KMS-11 (cell line): ENCODE data around the gene MOB3B.

Experiments
- H2AFZ ChIP-seq: fragments of 200-600 bp; sonication (generic); 2 replicates; pipeline ENCODE4 v1.6.1; 2016; ENCODE audit warnings: antibody characterized with exemption, mixed run types, low read depth
- H3K27ac ChIP-seq: fragments of 200-600 bp; sonication (generic); 2 replicates; pipeline ENCODE4 v1.6.1; 2016; ENCODE audit warnings: mild to moderate bottlenecking, mixed run types
- H3K27me3 ChIP-seq: fragments of 200-600 bp; sonication (generic); 2 replicates; pipeline ENCODE4 v1.6.1; 2017; ENCODE audit warnings: mild to moderate bottlenecking, low read depth, mixed run types, moderate library complexity; ENCODE audit not compliant: insufficient read depth
- H3K36me3 ChIP-seq: fragments of 200-600 bp; sonication (generic); 2 replicates; pipeline ENCODE4 v1.6.1; 2017; ENCODE audit warnings: mild to moderate bottlenecking, mixed run types; ENCODE audit not compliant: insufficient read depth
- H3K4me1 ChIP-seq: fragments of 200-600 bp; sonication (generic); 2 replicates; pipeline ENCODE4 v1.6.1; 2016; ENCODE audit warnings: mild to moderate bottlenecking, low read depth, mixed run types; ENCODE audit not compliant: poor library complexity, severe bottlenecking
- H3K4me2 ChIP-seq: fragments of 200-600 bp; sonication (generic); 2 replicates; pipeline ENCODE4 v1.7.0; 2016; ENCODE audit warnings: mild to moderate bottlenecking, mixed run types
- H3K4me3 ChIP-seq: fragments of 200-600 bp; sonication (generic); IDR thresholded peaks from 2 replicates; pipeline ENCODE4 v1.6.1; 2017; ENCODE audit warnings: low read depth, low read length, mixed read lengths; ENCODE audit not compliant: insufficient read depth
- H3K79me2 ChIP-seq: fragments of 200-600 bp; sonication (generic); 2 replicates; pipeline ENCODE4 v1.6.1; 2016; ENCODE audit warnings: low read depth, mixed run types; ENCODE audit not compliant: insufficient read depth
- H3K9ac ChIP-seq: fragments of 200-600 bp; sonication (generic); 2 replicates; pipeline ENCODE4 v1.6.1; 2016; ENCODE audit warnings: mild to moderate bottlenecking, mixed run types
- H4K20me1 ChIP-seq: fragments of 200-600 bp; sonication (generic); 2 replicates; pipeline ENCODE4 v1.6.1; 2016; ENCODE audit warnings: mild to moderate bottlenecking, mixed run types; ENCODE audit not compliant: insufficient read depth
- CTCF ChIP-seq: fragments of 200-600 bp; sonication (generic); conservative IDR thresholded peaks from 2 replicates; pipeline ENCODE4 v1.6.1; 2017; ENCODE audit warnings: low read depth, mild to moderate bottlenecking, antibody characterized with exemption, low read length, moderate library complexity, mixed read lengths

The MOB3B gene

DNA sequence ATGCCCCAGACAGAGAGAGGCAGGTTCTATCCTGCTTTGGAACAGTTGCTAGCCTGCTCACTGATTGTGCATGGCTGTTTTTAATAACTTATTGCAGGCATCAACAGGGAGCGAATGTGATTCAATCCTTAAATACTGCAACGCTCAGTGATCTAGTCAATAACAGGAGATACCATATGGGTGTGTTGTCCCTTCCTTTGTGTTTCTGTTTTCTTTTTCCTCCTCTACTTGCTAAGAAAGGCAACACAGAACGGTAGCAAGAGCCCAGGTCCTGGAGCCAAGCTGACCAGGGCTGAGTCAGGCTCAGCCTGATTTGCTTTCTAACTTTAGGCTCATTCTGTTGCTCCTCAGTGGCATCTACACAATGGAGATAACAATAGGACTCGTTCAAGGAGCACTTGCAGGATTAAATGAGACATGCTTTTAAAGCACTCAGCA is 134.1 kb downstream of the MOB3B start:
- Histone ChIP-seq H2AFZ (no peak overlapping the region), H4K20me1 (no peaks in the 10 kb centered on the region), H3K79me2 (no peaks in the 10 kb centered on the region), H3K4me2 (no peak overlapping the region), H3K27ac (no peak overlapping the region), H3K4me1 (no peaks in the 10 kb centered on the region), H3K4me3 (no peak overlapping the region), H3K9ac (no peak overlapping the region), H3K27me3 (no peaks in the 10 kb centered on the region), H3K36me3 (no peaks in the 10 kb centered on the region)
- TF ChIP-seq CTCF = no peak

- no peaks in the 10 kb centered on the region for H3K36me3 ChIP-seq
- H3K4me2 ChIP-seq = no peak overlapping the region
- H3K27me3 ChIP-seq = no peaks in the 10 kb centered on the region
- no peaks in the 10 kb centered on the region for H3K79me2 ChIP-seq
- no peaks in the 10 kb centered on the region for H3K4me1 ChIP-seq
- H4K20me1 ChIP-seq = no peaks in the 10 kb centered on the region
- H3K4me3 ChIP-seq = no peak overlapping the region
- no peak for TF ChIP-seq CTCF
- no peak overlapping the region for H3K27ac ChIP-seq
- H2AFZ ChIP-seq = no peak overlapping the region
- no peak overlapping the region for H3K9ac ChIP-seq
These were observed 134.8 kb downstream of the MOB3B start for GRCh38 chr9:27394826-27395201.

DNA sequence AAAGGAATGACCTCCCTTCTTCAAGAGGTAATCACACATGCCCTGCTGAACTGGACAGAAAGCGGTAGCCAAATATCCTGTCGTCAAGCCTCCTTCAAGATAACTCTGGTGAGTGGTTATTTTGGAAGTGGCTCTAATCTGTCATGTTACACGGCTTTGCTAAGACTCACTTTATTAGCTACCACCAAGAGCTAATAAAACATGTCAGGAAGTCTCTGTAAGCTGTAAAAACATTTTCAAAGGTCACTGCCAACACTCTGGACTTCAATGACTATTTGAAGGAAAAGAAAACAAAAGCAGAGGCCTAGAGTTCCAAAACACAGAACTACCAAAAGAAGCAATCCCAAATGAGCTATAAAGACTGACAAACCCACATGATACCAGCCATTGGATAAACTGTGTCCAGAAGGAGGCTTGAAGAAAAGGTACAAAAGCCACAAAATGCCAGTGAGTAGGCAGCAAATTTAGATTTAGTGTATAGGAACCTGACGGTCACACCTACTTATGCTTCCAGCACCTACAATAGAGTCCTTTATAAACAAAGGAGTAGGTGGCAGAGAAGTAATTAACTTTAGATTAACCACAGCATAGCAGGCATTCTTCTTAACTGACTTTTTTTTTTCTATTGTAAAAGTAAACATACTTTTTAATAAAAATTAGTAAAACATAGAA is 135.3 kb downstream of the MOB3B start:
- Histone ChIP-seq H3K4me3 (no peak overlapping the region), H3K4me1 (no peaks in the 10 kb centered on the region), H3K27me3 (no peaks in the 10 kb centered on the region), H3K9ac (no peak overlapping the region), H4K20me1 (no peaks in the 10 kb centered on the region), H3K36me3 (no peaks in the 10 kb centered on the region), H3K79me2 (no peaks in the 10 kb centered on the region), H3K4me2 (no peak overlapping the region), H3K27ac (no peak overlapping the region), H2AFZ (no peak overlapping the region)
- no peak for TF ChIP-seq CTCF

- H3K27ac ChIP-seq = no peak overlapping the region
- no peak for TF ChIP-seq CTCF
- H2AFZ ChIP-seq = no peak overlapping the region
- no peak overlapping the region for H3K9ac ChIP-seq
- no peak overlapping the region for H3K4me2 ChIP-seq
- no peaks in the 10 kb centered on the region for H4K20me1 ChIP-seq
- no peak overlapping the region for H3K4me3 ChIP-seq
- H3K36me3 ChIP-seq = no peaks in the 10 kb centered on the region
- no peaks in the 10 kb centered on the region for H3K79me2 ChIP-seq
- no peaks in the 10 kb centered on the region for H3K4me1 ChIP-seq
- no peaks in the 10 kb centered on the region for H3K27me3 ChIP-seq
These were observed 136.4 kb downstream of the MOB3B start for GRCh38 chr9:27393054-27393846.
